Measurements from ENCODE around the gene ABCG1.

Gene ABCG1

GRCh38 chr21:42272984-42273600 lies 54.2 kb downstream of the ABCG1 start:
- no peak for FAIRE-seq

GRCh38 chr21:42276076-42276475 lies 57.1 kb downstream of the ABCG1 start:
- no peak for FAIRE-seq

GRCh38 chr21:42276526-42277154 lies 57.7 kb downstream of the ABCG1 start:
- no peak for FAIRE-seq

- no peak for FAIRE-seq
Observed at GRCh38 chr21:42277593-42277992, 58.7 kb downstream of the ABCG1 start.

GRCh38 chr21:42278451-42279149 lies 59.7 kb downstream of the ABCG1 start:
- FAIRE-seq = no peak

GRCh38 chr21:42279341-42279871 lies 60.5 kb downstream of the ABCG1 start:
- no peak for FAIRE-seq

- no peak for FAIRE-seq
Observed at GRCh38 chr21:42279888-42280287, 60.9 kb downstream of the ABCG1 start.

- no peak for FAIRE-seq
Observed at GRCh38 chr21:42280356-42281180, 61.6 kb downstream of the ABCG1 start.

GRCh38 chr21:42281181-42281680 lies 62.3 kb downstream of the ABCG1 start:
- no peak for FAIRE-seq

- FAIRE-seq = no peak
Observed at GRCh38 chr21:42282021-42282420, 63.1 kb downstream of the ABCG1 start.

- FAIRE-seq = no peak
Observed at GRCh38 chr21:42282715-42283114, 63.8 kb downstream of the ABCG1 start.

GRCh38 chr21:42285569-42286245 lies 66.8 kb downstream of the ABCG1 start:
- FAIRE-seq = no peak

GRCh38 chr21:42286416-42286815 lies 67.5 kb downstream of the ABCG1 start:
- no peak for FAIRE-seq

- no peak for FAIRE-seq
Observed at GRCh38 chr21:42287193-42288083, 68.5 kb downstream of the ABCG1 start.

- no peak for FAIRE-seq
Observed at GRCh38 chr21:42288962-42289361, 70.0 kb downstream of the ABCG1 start.

GRCh38 chr21:42289926-42290325 lies 71.0 kb downstream of the ABCG1 start:
- no peak for FAIRE-seq

GRCh38 chr21:42290505-42290904 lies 71.6 kb downstream of the ABCG1 start:
- no peak for FAIRE-seq

- no peak for FAIRE-seq
Observed at GRCh38 chr21:42291003-42291750, 72.2 kb downstream of the ABCG1 start.

- no peak for FAIRE-seq
Observed at GRCh38 chr21:42291751-42292562, 73.0 kb downstream of the ABCG1 start.
